ENCODE measurements around the gene DLG2.

- TF ChIP-seq, protein P1, sequence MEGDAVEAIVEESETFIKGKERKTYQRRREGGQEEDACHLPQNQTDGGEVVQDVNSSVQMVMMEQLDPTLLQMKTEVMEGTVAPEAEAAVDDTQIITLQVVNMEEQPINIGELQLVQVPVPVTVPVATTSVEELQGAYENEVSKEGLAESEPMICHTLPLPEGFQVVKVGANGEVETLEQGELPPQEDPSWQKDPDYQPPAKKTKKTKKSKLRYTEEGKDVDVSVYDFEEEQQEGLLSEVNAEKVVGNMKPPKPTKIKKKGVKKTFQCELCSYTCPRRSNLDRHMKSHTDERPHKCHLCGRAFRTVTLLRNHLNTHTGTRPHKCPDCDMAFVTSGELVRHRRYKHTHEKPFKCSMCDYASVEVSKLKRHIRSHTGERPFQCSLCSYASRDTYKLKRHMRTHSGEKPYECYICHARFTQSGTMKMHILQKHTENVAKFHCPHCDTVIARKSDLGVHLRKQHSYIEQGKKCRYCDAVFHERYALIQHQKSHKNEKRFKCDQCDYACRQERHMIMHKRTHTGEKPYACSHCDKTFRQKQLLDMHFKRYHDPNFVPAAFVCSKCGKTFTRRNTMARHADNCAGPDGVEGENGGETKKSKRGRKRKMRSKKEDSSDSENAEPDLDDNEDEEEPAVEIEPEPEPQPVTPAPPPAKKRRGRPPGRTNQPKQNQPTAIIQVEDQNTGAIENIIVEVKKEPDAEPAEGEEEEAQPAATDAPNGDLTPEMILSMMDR (IDR thresholded peaks at IDR 0.05) = no peak
- no peak for TF ChIP-seq POLR2A (IDR thresholded peaks at IDR 0.05)
These were observed 369.3 kb downstream of the DLG2 start for GRCh38 chr11:85257837-85258236.
